GM21825 (cell line): Measurements from ENCODE around the gene ARID2.
A peak's percentile ranks its signal among the peaks of the same experiment; 100 is the strongest.

ENCODE experiments used
- ATAC-seq: cut with Tn5 transposase; IDR thresholded peaks from one replicate; pipeline ENCODE4 v1.9.1; 2021; ENCODE audit warnings: mild to moderate bottlenecking, moderate library complexity; ENCODE audit not compliant: unreplicated experiment

ARID2 gene

GRCh38 chr12:45718306-45718705, 11.2 kb upstream of the ARID2 start:
- ATAC-seq = no peak

- ATAC-seq = no peak
Measured at GRCh38 chr12:45720069-45720468, 9.4 kb upstream of the ARID2 start.

- no peak for ATAC-seq
Measured at GRCh38 chr12:45721369-45721768, 8.1 kb upstream of the ARID2 start.

GRCh38 chr12:45721954-45722353, 7.6 kb upstream of the ARID2 start:
- ATAC-seq = no peak

- no peak for ATAC-seq
Measured at GRCh38 chr12:45725631-45726602, 3.6 kb upstream of the ARID2 start.

- ATAC-seq = no peak
Measured at GRCh38 chr12:45726603-45727300, 2.8 kb upstream of the ARID2 start.

- ATAC-seq = peak; percentile 52
Measured at GRCh38 chr12:45727301-45727979, 2.1 kb upstream of the ARID2 start.

GRCh38 chr12:45727980-45728629, 1.4 kb upstream of the ARID2 start:
- no peak for ATAC-seq

GRCh38 chr12:45728630-45729232, 775 bp upstream of the ARID2 start:
- ATAC-seq = peak; percentile 56

GRCh38 chr12:45730084-45730347, 510 bp downstream of the ARID2 start:
- ATAC-seq = no peak

GRCh38 chr12:45730348-45731189, 1.1 kb downstream of the ARID2 start:
- ATAC-seq = no peak

GRCh38 chr12:45731190-45731775, 1.8 kb downstream of the ARID2 start:
- no peak for ATAC-seq

- no peak for ATAC-seq
Measured at GRCh38 chr12:45732250-45732649, 2.7 kb downstream of the ARID2 start.

- no peak for ATAC-seq
Measured at GRCh38 chr12:45732936-45733335, 3.4 kb downstream of the ARID2 start.

GRCh38 chr12:45737638-45738037, 8.1 kb downstream of the ARID2 start:
- no peak for ATAC-seq

GRCh38 chr12:45742590-45742989, 13.1 kb downstream of the ARID2 start:
- no peak for ATAC-seq

- ATAC-seq = no peak
Measured at GRCh38 chr12:45743247-45743646, 13.7 kb downstream of the ARID2 start.

- ATAC-seq = no peak
Measured at GRCh38 chr12:45745861-45746277, 16.4 kb downstream of the ARID2 start.

GRCh38 chr12:45756666-45757065, 27.2 kb downstream of the ARID2 start:
- ATAC-seq = no peak

- ATAC-seq = no peak
Measured at GRCh38 chr12:45757172-45757571, 27.7 kb downstream of the ARID2 start.
